ENCODE measurements around the gene ZNF451. TPM values are rescaled to one million over a fixed set of nuclear protein-coding genes. Genes with fewer than 3 reads are reported as not detected.
A peak's percentile ranks its signal among the peaks of the same experiment; 100 is the strongest.
"Not testable (repeated sequence)": the region's sequence is repeated elsewhere in the genome, so short reads cannot be mapped to it uniquely, and the experiment has no call there.

The ZNF451 gene, protein sequence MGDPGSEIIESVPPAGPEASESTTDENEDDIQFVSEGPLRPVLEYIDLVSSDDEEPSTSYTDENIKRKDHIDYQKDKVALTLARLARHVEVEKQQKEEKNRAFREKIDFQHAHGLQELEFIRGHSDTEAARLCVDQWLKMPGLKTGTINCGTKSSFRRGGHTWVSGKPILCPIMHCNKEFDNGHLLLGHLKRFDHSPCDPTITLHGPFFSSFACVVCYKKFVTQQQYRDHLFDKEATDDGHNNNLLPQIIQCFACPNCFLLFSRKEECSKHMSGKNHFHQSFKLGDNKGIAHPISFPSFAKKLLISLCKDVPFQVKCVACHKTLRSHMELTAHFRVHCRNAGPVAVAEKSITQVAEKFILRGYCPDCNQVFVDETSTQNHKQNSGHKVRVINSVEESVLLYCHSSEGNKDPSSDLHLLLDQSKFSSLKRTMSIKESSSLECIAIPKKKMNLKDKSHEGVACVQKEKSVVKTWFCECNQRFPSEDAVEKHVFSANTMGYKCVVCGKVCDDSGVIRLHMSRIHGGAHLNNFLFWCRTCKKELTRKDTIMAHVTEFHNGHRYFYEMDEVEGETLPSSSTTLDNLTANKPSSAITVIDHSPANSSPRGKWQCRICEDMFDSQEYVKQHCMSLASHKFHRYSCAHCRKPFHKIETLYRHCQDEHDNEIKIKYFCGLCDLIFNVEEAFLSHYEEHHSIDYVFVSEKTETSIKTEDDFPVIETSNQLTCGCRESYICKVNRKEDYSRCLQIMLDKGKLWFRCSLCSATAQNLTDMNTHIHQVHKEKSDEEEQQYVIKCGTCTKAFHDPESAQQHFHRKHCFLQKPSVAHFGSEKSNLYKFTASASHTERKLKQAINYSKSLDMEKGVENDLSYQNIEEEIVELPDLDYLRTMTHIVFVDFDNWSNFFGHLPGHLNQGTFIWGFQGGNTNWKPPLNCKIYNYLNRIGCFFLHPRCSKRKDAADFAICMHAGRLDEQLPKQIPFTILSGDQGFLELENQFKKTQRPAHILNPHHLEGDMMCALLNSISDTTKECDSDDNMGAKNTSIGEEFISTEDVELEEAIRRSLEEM
- 100 to 1,000 TPM; 131 to 142 TPM for total RNA-seq
- 204 to 262 reads per million in 2 donors for total RNA-seq

- Mint-ChIP-seq H3K36me3 (ENCODE audit: low read depth) (peaks cover 5% of the 10 kb centered on the region), H3K27me3 (no peaks in the 10 kb centered on the region), H3K4me1 (peaks cover 30% of the 10 kb centered on the region), H3K4me3 (peak within 1 kb of the TSS; percentile 87), H3K27ac (peak within 1 kb of the TSS; percentile 83)
- no peaks in the 10 kb centered on the region for H3K9me3 ChIP-seq (ENCODE audit: control insufficient read depth, low read length, poor library complexity, severe bottlenecking)
- DNase-seq: peak; percentile 92 to 95 (median 93)
- peak; percentile 93 for ATAC-seq
Measured at GRCh38 chr6:57089687-57090457, at the start of gene ZNF451. TSS of gene ZNF451 (plus strand) at chr6:57090188. CDS start at chr6:57090254, 66 bp downstream.

GRCh38 chr6:57044061-57044460 lies 45.9 kb upstream of the ZNF451 start:
- H3K27ac Mint-ChIP-seq; H3K9me3 ChIP-seq (ENCODE audit: control insufficient read depth, low read length, poor library complexity, severe bottlenecking); DNase-seq; H3K4me3 Mint-ChIP-seq; H3K36me3 Mint-ChIP-seq (ENCODE audit: low read depth); ATAC-seq: not testable (repeated sequence)
- H3K4me1 Mint-ChIP-seq: peaks cover 12% of the 10 kb centered on the region
- H3K27me3 Mint-ChIP-seq: peaks cover 39% of the 10 kb centered on the region

DNA sequence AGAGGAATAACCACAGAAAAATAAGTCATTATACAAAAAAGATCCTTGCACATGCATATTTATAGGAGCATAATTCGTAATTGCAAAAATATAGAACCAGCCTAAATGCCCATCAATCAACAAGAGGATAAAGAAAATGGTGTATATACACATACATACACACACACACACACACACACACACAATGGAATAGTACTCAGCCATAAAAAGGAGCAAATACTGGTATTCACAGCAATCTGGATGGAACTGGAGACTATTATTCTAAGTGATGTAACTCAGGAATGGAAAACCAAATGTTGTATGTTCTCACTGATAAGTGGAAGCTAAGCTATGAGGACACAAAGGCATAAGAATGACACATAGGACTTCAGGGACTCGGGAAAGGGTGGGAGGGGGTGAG lies 45.4 kb upstream of the ZNF451 start:
- H3K4me1 Mint-ChIP-seq: peaks cover 16% of the 10 kb centered on the region
- no peaks in the 10 kb centered on the region for H3K9me3 ChIP-seq (ENCODE audit: control insufficient read depth, low read length, poor library complexity, severe bottlenecking)
- ATAC-seq: no peak
- H3K36me3 Mint-ChIP-seq (ENCODE audit: low read depth): peaks cover 2% of the 10 kb centered on the region
- H3K27me3 Mint-ChIP-seq: peaks cover 34% of the 10 kb centered on the region
- DNase-seq: no peak
- H3K27ac Mint-ChIP-seq: no peak overlapping the region
- no peak overlapping the region for H3K4me3 Mint-ChIP-seq

GRCh38 chr6:57046332-57047256 lies 43.4 kb upstream of the ZNF451 start, which contains the start of gene KIAA1586:
TSS of gene KIAA1586 (plus strand) at chr6:57046693. CDS start at chr6:57046756, 63 bp downstream.
- peak within 1 kb of the TSS; percentile 96 for H3K4me3 Mint-ChIP-seq
- not testable (repeated sequence) for H3K36me3 Mint-ChIP-seq (ENCODE audit: low read depth); H3K9me3 ChIP-seq (ENCODE audit: control insufficient read depth, low read length, poor library complexity, severe bottlenecking)
- DNase-seq: peak; percentile 61 to 73 (median 66)
- peaks cover 14% of the 10 kb centered on the region for H3K27me3 Mint-ChIP-seq
- peaks cover 19% of the 10 kb centered on the region for H3K4me1 Mint-ChIP-seq
- ATAC-seq: peak; percentile 91
- H3K27ac Mint-ChIP-seq: peak within 1 kb of the TSS; percentile 93

GRCh38 chr6:57047257-57047585 lies 42.8 kb upstream of the ZNF451 start:
- H3K36me3 Mint-ChIP-seq (ENCODE audit: low read depth); DNase-seq; H3K27ac Mint-ChIP-seq; H3K9me3 ChIP-seq (ENCODE audit: control insufficient read depth, low read length, poor library complexity, severe bottlenecking); H3K4me3 Mint-ChIP-seq: not testable (repeated sequence)
- peak; percentile 47 for ATAC-seq
- peaks cover 19% of the 10 kb centered on the region for H3K4me1 Mint-ChIP-seq
- peaks cover 10% of the 10 kb centered on the region for H3K27me3 Mint-ChIP-seq

DNA sequence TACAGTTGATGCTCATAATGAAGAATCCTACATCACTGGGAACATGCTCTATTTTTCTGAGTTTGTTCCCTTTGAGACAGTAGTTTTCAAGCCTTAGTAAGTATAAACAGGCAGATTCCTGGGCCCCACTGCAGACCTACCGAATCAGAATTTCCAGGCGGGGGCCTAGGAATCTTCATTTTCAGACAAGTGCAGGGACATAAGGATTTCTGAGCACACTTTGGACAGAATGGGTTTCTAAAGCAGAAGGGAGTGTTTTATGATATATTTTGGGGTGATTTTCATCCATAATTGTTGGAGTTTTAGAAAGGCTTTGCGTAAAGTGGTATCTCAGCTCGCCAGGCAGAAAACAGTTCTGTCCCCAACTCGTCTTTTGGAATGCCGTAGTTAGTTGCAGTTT lies 42.1 kb upstream of the ZNF451 start:
- H3K27ac Mint-ChIP-seq; ATAC-seq; DNase-seq; H3K36me3 Mint-ChIP-seq (ENCODE audit: low read depth); H3K9me3 ChIP-seq (ENCODE audit: control insufficient read depth, low read length, poor library complexity, severe bottlenecking): not testable (repeated sequence)
- Mint-ChIP-seq H3K4me3 (peak overlapping the region; percentile 73), H3K4me1 (peaks cover 19% of the 10 kb centered on the region), H3K27me3 (peaks cover 10% of the 10 kb centered on the region)

DNA sequence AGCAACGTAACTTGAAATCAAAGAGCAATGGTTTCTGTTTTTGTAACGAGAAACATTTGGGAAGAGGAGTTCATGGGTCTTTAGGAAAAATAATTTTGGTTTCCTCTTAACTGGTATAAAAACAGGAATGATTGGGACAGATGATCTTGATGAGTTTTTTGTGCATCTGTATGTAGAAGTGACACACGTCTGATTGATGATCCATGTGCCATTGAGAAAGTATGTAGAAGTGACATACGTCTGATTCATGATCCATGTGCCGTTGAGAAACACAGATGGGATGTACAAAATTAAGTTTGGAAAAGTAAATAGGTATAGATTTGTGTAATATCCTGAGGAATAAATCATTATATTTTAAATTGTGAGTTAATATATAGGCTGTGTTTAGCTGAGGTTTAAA lies 41.4 kb upstream of the ZNF451 start:
- no peaks in the 10 kb centered on the region for H3K9me3 ChIP-seq (ENCODE audit: control insufficient read depth, low read length, poor library complexity, severe bottlenecking)
- no peak for DNase-seq
- Mint-ChIP-seq H3K4me3 (peak overlapping the region; percentile 73), H3K36me3 (ENCODE audit: low read depth) (peaks cover 4% of the 10 kb centered on the region), H3K27ac (no peak overlapping the region), H3K27me3 (peaks cover 9% of the 10 kb centered on the region), H3K4me1 (peaks cover 21% of the 10 kb centered on the region)
- ATAC-seq: no peak

DNA sequence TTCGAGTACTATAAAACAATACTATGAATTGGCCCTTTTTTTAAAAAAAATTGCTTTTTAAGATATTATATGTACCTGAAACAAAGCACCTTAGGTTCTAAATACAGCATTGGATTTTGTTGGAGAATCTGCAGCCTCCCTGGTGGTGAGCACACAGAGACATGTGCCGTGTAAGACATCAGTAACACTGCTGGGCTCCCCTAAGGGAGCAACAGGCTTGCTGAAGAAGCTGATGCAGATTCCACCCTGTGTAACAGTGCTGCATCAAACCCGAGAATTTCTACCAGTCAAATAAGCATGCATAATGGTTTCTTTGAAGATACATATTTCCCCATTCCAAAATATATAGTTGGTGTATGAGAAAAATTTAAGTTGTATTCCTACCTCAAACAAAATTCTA lies 26.1 kb upstream of the ZNF451 start:
- ATAC-seq (no peak), DNase-seq (no peak)
- H3K4me1 Mint-ChIP-seq: peaks cover 6% of the 10 kb centered on the region
- peaks cover 2% of the 10 kb centered on the region for H3K36me3 Mint-ChIP-seq (ENCODE audit: low read depth)
- no peak overlapping the region for H3K4me3 Mint-ChIP-seq
- H3K9me3 ChIP-seq (ENCODE audit: control insufficient read depth, low read length, poor library complexity, severe bottlenecking): no peaks in the 10 kb centered on the region
- no peak overlapping the region for H3K27ac Mint-ChIP-seq
- no peaks in the 10 kb centered on the region for H3K27me3 Mint-ChIP-seq

DNA sequence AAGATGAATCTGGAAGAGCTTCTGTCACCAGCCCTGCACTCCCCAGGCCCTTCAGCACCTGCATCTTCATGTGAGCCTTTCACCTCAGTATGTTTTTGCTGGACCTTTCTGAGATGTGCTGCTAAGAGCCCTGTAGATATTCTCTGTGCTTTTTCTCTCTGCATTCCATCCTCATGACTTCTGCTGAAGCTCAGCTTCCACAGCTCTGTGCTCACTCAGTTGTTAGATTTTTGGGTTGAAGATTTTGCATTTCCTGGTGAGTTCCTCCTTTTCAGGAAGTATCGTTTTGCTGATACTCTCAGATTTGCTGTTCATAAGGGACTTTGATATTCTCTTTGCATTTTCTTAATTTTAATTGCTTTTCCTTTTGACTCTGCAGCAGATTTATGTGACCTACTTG lies 25.2 kb upstream of the ZNF451 start:
- peaks cover under 1% of the 10 kb centered on the region for H3K36me3 Mint-ChIP-seq (ENCODE audit: low read depth)
- H3K4me3 Mint-ChIP-seq: no peak overlapping the region
- ATAC-seq (no peak), DNase-seq (no peak)
- H3K9me3 ChIP-seq (ENCODE audit: control insufficient read depth, low read length, poor library complexity, severe bottlenecking): no peaks in the 10 kb centered on the region
- H3K27ac Mint-ChIP-seq: no peak overlapping the region
- peaks cover 6% of the 10 kb centered on the region for H3K4me1 Mint-ChIP-seq
- no peaks in the 10 kb centered on the region for H3K27me3 Mint-ChIP-seq

- Mint-ChIP-seq H3K36me3 (ENCODE audit: low read depth) (no peaks in the 10 kb centered on the region), H3K4me1 (peaks cover 6% of the 10 kb centered on the region)
Measured at GRCh38 chr6:57068061-57068460, 21.9 kb upstream of the ZNF451 start.

DNA sequence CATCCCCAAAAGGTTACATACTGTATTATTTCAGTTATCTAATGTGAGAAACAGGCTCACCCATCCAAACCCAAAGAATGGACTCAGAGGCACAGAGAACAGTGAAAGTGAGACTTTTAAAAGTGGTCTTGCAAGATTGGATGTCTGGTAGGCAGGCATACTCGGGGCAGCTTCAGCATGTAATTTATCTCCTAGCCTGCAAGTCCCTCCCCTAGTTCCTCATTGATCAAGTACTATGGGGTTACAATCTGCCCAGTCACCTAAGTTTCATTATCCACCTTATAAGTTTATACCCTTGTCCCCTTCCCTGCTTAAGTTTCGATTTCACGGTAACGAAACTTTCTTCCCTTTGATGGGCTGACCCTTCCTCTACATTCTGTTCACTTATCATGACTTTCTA lies 20.8 kb upstream of the ZNF451 start:
- H3K9me3 ChIP-seq (ENCODE audit: control insufficient read depth, low read length, poor library complexity, severe bottlenecking): no peaks in the 10 kb centered on the region
- H3K36me3 Mint-ChIP-seq (ENCODE audit: low read depth): no peaks in the 10 kb centered on the region
- ATAC-seq: no peak
- DNase-seq: no peak
- peaks cover 6% of the 10 kb centered on the region for H3K4me1 Mint-ChIP-seq
- no peak overlapping the region for H3K4me3 Mint-ChIP-seq
- no peak overlapping the region for H3K27ac Mint-ChIP-seq
- no peaks in the 10 kb centered on the region for H3K27me3 Mint-ChIP-seq

More at GRCh38 chr6:57068061-57068460, 21.9 kb upstream of the ZNF451 start:
- no peak for DNase-seq
- H3K4me3 Mint-ChIP-seq: no peak overlapping the region
- peak overlapping the region; percentile 22 for H3K27ac Mint-ChIP-seq
- H3K27me3 Mint-ChIP-seq: no peaks in the 10 kb centered on the region
- H3K9me3 ChIP-seq (ENCODE audit: control insufficient read depth, low read length, poor library complexity, severe bottlenecking): no peaks in the 10 kb centered on the region
- ATAC-seq: no peak

DNA sequence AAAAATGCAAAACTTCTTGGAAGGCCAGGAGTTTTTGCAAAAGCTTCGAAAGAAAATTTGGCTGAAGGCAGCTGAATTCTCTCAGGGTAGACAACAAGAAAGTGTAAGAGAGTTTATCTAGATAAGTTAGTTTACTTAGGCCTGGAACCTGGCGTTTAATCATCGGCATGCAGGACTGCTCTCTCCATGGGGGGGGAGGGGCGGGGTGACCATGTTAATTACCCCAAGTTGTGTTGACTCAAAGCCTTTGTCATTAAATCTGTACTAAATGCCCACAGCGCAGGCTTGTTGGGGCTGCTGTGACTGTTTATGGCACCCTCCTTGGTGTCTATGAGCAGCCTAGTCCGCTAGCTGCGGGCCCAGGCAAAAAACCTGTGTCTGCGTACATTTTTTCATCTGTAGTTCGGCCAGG lies 20.1 kb upstream of the ZNF451 start:
- H3K4me1 Mint-ChIP-seq: peaks cover 3% of the 10 kb centered on the region
- no peak overlapping the region for H3K4me3 Mint-ChIP-seq
- H3K27me3 Mint-ChIP-seq: no peaks in the 10 kb centered on the region
- no peaks in the 10 kb centered on the region for H3K9me3 ChIP-seq (ENCODE audit: control insufficient read depth, low read length, poor library complexity, severe bottlenecking)
- ATAC-seq (no peak), DNase-seq (no peak)
- H3K27ac Mint-ChIP-seq: no peak overlapping the region
- H3K36me3 Mint-ChIP-seq (ENCODE audit: low read depth): no peaks in the 10 kb centered on the region
